Ishikawa (cell line): ENCODE measurements around the gene PSD4.

Experiments
- CEBPB ChIP-seq: IDR thresholded peaks from 2 replicates; pipeline ENCODE4 v1.6.1; 2012
- CREB1 ChIP-seq: IDR thresholded peaks from 2 replicates; pipeline ENCODE4 v1.6.1; 2012; ENCODE audit warnings: low read depth
- EGR1 ChIP-seq: IDR thresholded peaks from 2 replicates; pipeline ENCODE4 v1.6.1; 2012
- EP300 ChIP-seq: IDR thresholded peaks from 2 replicates; pipeline ENCODE4 v1.6.1; 2012; ENCODE audit warnings: borderline replicate concordance
- FOXM1 ChIP-seq: IDR thresholded peaks from 2 replicates; pipeline ENCODE4 v1.6.1; 2012; ENCODE audit warnings: low read depth, borderline replicate concordance
- MAX ChIP-seq: IDR thresholded peaks from 2 replicates; pipeline ENCODE4 v1.6.1; 2012
- NFIC ChIP-seq: IDR thresholded peaks from 2 replicates; pipeline ENCODE4 v1.6.1; 2012
- RAD21 ChIP-seq: IDR thresholded peaks from 2 replicates; pipeline ENCODE4 v1.6.1; 2012; ENCODE audit warnings: low read depth
- REST ChIP-seq: IDR thresholded peaks from 2 replicates; pipeline ENCODE4 v1.6.1; 2012; ENCODE audit warnings: low read depth, mild to moderate bottlenecking
- TAF1 ChIP-seq: IDR thresholded peaks from 2 replicates; pipeline ENCODE4 v1.6.1; 2012; ENCODE audit warnings: low read depth, mild to moderate bottlenecking
- TCF12 ChIP-seq: IDR thresholded peaks from 2 replicates; pipeline ENCODE4 v1.6.1; 2012; ENCODE audit warnings: low read depth
- TEAD4 ChIP-seq: IDR thresholded peaks from 2 replicates; pipeline ENCODE4 v1.6.1; 2012
- YY1 ChIP-seq: IDR thresholded peaks from 2 replicates; pipeline ENCODE4 v1.6.1; 2012; ENCODE audit warnings: low read depth
- ZBTB7A ChIP-seq: IDR thresholded peaks from 2 replicates; pipeline ENCODE4 v1.6.1; 2012; ENCODE audit warnings: low read depth
- TF ChIP-seq, protein P1 (sequence below): IDR thresholded peaks from 2 replicates; pipeline ENCODE4 v1.6.1; 2012

Gene PSD4

DNA sequence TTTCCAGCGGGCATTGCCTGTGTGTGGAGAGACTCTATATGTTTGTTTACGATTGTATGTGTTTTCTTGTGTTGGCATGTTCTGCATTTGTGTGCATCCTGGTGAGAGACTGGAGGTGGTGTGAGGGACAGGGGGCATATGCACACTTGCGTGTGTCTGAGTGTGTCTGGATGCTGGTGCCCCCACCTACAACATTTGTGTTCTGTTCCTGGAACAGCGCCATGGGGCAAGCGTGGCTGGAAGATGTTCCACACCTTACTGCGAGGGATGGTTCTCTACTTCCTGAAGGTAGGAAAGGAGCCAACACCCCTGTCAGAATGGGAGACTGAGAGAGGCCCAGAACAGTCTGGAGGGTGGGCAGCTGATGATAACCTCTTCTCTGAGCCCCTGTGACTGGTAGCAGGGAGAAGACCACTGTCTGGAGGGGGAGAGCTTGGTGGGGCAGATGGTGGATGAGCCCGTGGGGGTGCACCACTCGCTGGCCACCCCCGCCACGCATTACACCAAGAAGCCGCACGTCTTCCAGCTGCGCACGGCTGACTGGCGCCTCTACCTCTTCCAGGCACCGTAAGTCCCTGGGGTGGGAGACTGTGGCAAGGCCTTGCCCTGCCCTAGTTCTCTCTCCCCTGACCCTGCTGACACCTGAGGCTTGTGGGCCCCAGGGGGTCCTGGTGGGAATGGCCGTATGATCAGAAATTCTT, 23.7 kb downstream of the PSD4 start:
- TF ChIP-seq TAF1 (no peak), MAX (no peak), NFIC (no peak), REST (no peak), TEAD4 (no peak), CREB1 (no peak), FOXM1 (no peak)
- TF ChIP-seq, protein P1, sequence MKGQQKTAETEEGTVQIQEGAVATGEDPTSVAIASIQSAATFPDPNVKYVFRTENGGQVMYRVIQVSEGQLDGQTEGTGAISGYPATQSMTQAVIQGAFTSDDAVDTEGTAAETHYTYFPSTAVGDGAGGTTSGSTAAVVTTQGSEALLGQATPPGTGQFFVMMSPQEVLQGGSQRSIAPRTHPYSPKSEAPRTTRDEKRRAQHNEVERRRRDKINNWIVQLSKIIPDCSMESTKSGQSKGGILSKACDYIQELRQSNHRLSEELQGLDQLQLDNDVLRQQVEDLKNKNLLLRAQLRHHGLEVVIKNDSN = no peak

GRCh38 chr2:113198048-113198789, 24.4 kb downstream of the PSD4 start:
- TF ChIP-seq TAF1 (no peak), YY1 (no peak), EGR1 (no peak), CEBPB (no peak), EP300 (no peak), CREB1 (no peak), TEAD4 (no peak), TCF12 (no peak), RAD21 (no peak), MAX (no peak), FOXM1 (no peak), ZBTB7A (no peak), REST (no peak)

DNA sequence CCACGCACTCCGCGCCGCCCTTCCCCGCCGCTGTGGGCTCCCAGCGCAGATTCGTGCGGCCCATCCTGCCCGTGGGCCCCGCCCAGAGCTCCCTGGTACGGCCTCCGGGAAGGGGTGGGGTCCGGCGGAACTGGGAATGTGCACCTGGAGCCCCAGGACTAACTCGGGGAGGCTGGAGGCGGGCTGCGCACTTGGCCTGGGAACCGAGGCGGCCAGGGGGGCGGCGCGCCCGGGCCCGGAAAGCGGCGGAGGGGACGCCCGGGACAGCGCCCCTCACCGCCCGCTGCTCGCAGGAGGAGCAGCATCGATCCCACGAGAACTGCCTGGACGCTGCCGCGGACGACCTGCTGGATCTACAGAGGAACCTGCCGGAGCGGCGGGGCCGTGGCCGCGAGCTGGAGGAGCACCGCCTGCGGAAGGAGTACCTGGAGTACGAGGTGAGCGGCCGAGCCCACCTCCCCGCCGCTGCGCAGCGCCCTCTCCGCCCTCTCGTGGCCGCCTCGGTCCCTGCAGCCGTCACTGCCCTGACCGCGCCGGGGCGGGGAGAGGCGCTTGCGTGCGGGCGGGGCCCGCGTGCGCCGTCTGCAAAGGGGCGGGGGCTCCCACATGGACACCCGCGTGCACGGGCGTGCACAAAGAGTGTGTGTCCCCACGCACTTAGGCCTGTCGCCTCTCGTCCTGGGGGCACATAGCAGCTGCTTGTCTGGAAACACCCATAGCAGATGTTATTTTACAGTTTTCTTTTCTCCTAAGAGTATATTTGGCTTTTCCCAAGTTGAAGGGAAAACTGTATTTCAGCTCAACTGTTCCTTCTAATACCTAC, 25.2 kb downstream of the PSD4 start:
- TF ChIP-seq REST (no peak), TEAD4 (no peak), CEBPB (no peak), TCF12 (peak; percentile 67; the same call in 1 of the 2 replicates), MAX (peak; percentile 89), RAD21 (peak; percentile 77), NFIC (peak; percentile 6; the same call in 1 of the 2 replicates), EP300 (no peak; the same call in 1 of the 2 replicates), ZBTB7A (no peak; the same call in 1 of the 2 replicates), CREB1 (no peak), YY1 (0 out of 2 replicates have a peak, but pooled peaks have one; percentile 8), FOXM1 (no peak), TAF1 (peak; percentile 65; the same call in 1 of the 2 replicates)
- TF ChIP-seq, protein P1 = no peak
